ENCODE data around the gene TAS2R60. TPM values are rescaled to one million over a fixed set of nuclear protein-coding genes. Genes with fewer than 3 reads are reported as not detected.

The TAS2R60 gene
- total RNA-seq, 4 donors from 2014 or later, result not detected

GRCh38 chr7:143405173-143406001 is 37.9 kb upstream of the TAS2R60 start:
- no peak overlapping the region for H3K4me3 ChIP-seq (ENCODE audit: low read depth, poor library complexity, severe bottlenecking)
- intact Hi-C loops (cut with DNase I; ENCODE audit: low total_unique reads), result no loop called here
- WGBS, 2 donors, result 52 to 58% methylated on average over 9 of the region's 9 CpGs
- DNase-seq (ENCODE audit: low spot score in 2 of 2), result peak in 1 of 2 donors; percentile 83
- TF ChIP-seq CTCF (IDR thresholded peaks at IDR 0.05) (no peak), POLR2A (IDR thresholded peaks at IDR 0.05) (no peak)

- intact Hi-C loops (cut with DNase I; ENCODE audit: low total_unique reads), result no loop called here
- peak in 1 of 2 donors; percentile 54 for DNase-seq (ENCODE audit: low spot score in 2 of 2)
- H3K4me3 ChIP-seq (ENCODE audit: low read depth, poor library complexity, severe bottlenecking), result no peak overlapping the region
- TF ChIP-seq CTCF (IDR thresholded peaks at IDR 0.05) (no peak), POLR2A (IDR thresholded peaks at IDR 0.05) (no peak)
- WGBS, 2 donors, result 87 to 91% methylated on average over 3 of the region's 3 CpGs
These were observed 37.3 kb upstream of the TAS2R60 start for GRCh38 chr7:143406002-143406357.

GRCh38 chr7:143407287-143408251 is 35.7 kb upstream of the TAS2R60 start:
- TF ChIP-seq POLR2A (IDR thresholded peaks at IDR 0.05) (no peak), CTCF (IDR thresholded peaks at IDR 0.05) (no peak)
- 27 to 47% methylated on average over 13 of the region's 13 CpGs for WGBS, 2 donors
- DNase-seq (ENCODE audit: low spot score in 2 of 2), result peak in 1 of 2 donors; percentile 81
- peak overlapping the region; percentile 15 for H3K4me3 ChIP-seq (ENCODE audit: low read depth, poor library complexity, severe bottlenecking)
- intact Hi-C loops (cut with DNase I; ENCODE audit: low total_unique reads), result no loop called here

GRCh38 chr7:143408252-143408685 is 35.0 kb upstream of the TAS2R60 start:
- intact Hi-C loops (cut with DNase I; ENCODE audit: low total_unique reads), result no loop called here
- 29 to 30% methylated on average over 8 to 17 of the region's 20 CpGs for WGBS, 2 donors
- DNase-seq (ENCODE audit: low spot score in 2 of 2), result peak in 1 of 2 donors; percentile 84
- no peak for TF ChIP-seq CTCF (IDR thresholded peaks at IDR 0.05)
- TF ChIP-seq POLR2A (IDR thresholded peaks at IDR 0.05), result no peak
- H3K4me3 ChIP-seq (ENCODE audit: low read depth, poor library complexity, severe bottlenecking), result peak overlapping the region; percentile 15

- intact Hi-C loops (cut with DNase I; ENCODE audit: low total_unique reads), result no loop called here
- peak within 1 kb of the TSS; percentile 15 for H3K4me3 ChIP-seq (ENCODE audit: low read depth, poor library complexity, severe bottlenecking)
- WGBS, 2 donors, result 10 to 13% methylated on average over 16 to 20 of the region's 39 CpGs
- TF ChIP-seq POLR2A (IDR thresholded peaks at IDR 0.05), result no peak
- TF ChIP-seq CTCF (IDR thresholded peaks at IDR 0.05), result no peak
- DNase-seq (ENCODE audit: low spot score in 2 of 2), result peak in 1 of 2 donors; percentile 83
These were observed 34.3 kb upstream of the TAS2R60 start, which contains the start of gene EPHA1 for GRCh38 chr7:143408686-143409561. TSS of gene EPHA1 (minus strand) at chr7:143408856. CDS start at chr7:143408805, 51 bp downstream.

Data from lower leg skin (tissue), 4 donors.